CD4-positive, alpha-beta T cell treated with Interleukin-17A for 1 hour (primary cell): ENCODE data around the gene SLC23A2.
"Not testable (repeated sequence)": the region's sequence is repeated elsewhere in the genome, so short reads cannot be mapped to it uniquely, and the experiment has no call there.

Experiments used
- DNase-seq: peaks from one replicate; pipeline ENCODE4 v3.0.0-alpha.2; 2020

SLC23A2 gene

GRCh38 chr20:5001174-5002076 is at the start of gene SLC23A2:
SLC23A2 (minus strand) TSS chr20:5001510; CDS start chr20:4932562, 68,948 bp downstream.
- peak; percentile 55 for DNase-seq

GRCh38 chr20:5046656-5047339 is 45.5 kb upstream of the SLC23A2 start:
- DNase-seq, result no peak

GRCh38 chr20:5045906-5046305 is 44.6 kb upstream of the SLC23A2 start:
- no peak for DNase-seq

GRCh38 chr20:5044075-5044620 is 42.8 kb upstream of the SLC23A2 start:
- no peak for DNase-seq

GRCh38 chr20:5041433-5041832 is 40.1 kb upstream of the SLC23A2 start:
- no peak for DNase-seq

- DNase-seq, result no peak
Measured at GRCh38 chr20:5040345-5040744, 39.0 kb upstream of the SLC23A2 start.

- DNase-seq, result no peak
Measured at GRCh38 chr20:5039889-5040288, 38.6 kb upstream of the SLC23A2 start.

GRCh38 chr20:5039255-5039657 is 37.9 kb upstream of the SLC23A2 start:
- DNase-seq, result peak; percentile 54

- no peak for DNase-seq
Measured at GRCh38 chr20:5036828-5037227, 35.5 kb upstream of the SLC23A2 start.

- not testable (repeated sequence) for DNase-seq
Measured at GRCh38 chr20:5035518-5035917, 34.2 kb upstream of the SLC23A2 start.

- DNase-seq, result no peak
Measured at GRCh38 chr20:5033566-5033965, 32.3 kb upstream of the SLC23A2 start.

- DNase-seq, result not testable (repeated sequence)
Measured at GRCh38 chr20:5031701-5032100, 30.4 kb upstream of the SLC23A2 start.

- DNase-seq, result no peak
Measured at GRCh38 chr20:5031206-5031557, 29.9 kb upstream of the SLC23A2 start.

- no peak for DNase-seq
Measured at GRCh38 chr20:5030348-5031205, 29.3 kb upstream of the SLC23A2 start.

GRCh38 chr20:5028258-5029059 is 27.1 kb upstream of the SLC23A2 start:
- not testable (repeated sequence) for DNase-seq

GRCh38 chr20:5024982-5025381 is 23.7 kb upstream of the SLC23A2 start:
- no peak for DNase-seq

- DNase-seq, result no peak
Measured at GRCh38 chr20:5024103-5024502, 22.8 kb upstream of the SLC23A2 start.

- not testable (repeated sequence) for DNase-seq
Measured at GRCh38 chr20:5023171-5023570, 21.9 kb upstream of the SLC23A2 start.

- no peak for DNase-seq
Measured at GRCh38 chr20:5020760-5021159, 19.4 kb upstream of the SLC23A2 start.

GRCh38 chr20:5013682-5014447 is 12.6 kb upstream of the SLC23A2 start:
- no peak for DNase-seq

- no peak for DNase-seq
Measured at GRCh38 chr20:5008759-5009158, 7.4 kb upstream of the SLC23A2 start.
